ENCODE data around the gene ARHGDIB. TPM values are rescaled to one million over a fixed set of nuclear protein-coding genes. Genes with fewer than 3 reads are reported as not detected.

The ARHGDIB gene
- total RNA-seq, 4 donors from 2014 or later, result 36.7 to 69.5 (median 48.3) TPM

GRCh38 chr12:15001733-15002382, 40.5 kb upstream of the ARHGDIB start:
- H3K4me3 ChIP-seq, result no peak overlapping the region
- no peaks in the 10 kb centered on the region for H3K36me3 ChIP-seq
- peaks cover 0 to 27% (median 4%) of the 10 kb centered on the region in 4 donors for H3K4me1 ChIP-seq
- in situ Hi-C loops (cut with MboI; ENCODE audit: low pct_ligation_motif_present in 1 of 4, low pct_unique_long_range_greater_than_20kb in 1 of 4, low sequenced_read_pairs in 3 of 4) (loop anchor here in 2 of 4 donors (10.0 to 25.0 kb wide), 3 partner anchors 223 to 510 kb away; partner anchors contain the start of gene RERG (in 1 of the 2)), intact Hi-C loops (cut with DNase I; ENCODE audit: low total_unique reads) (loop anchor here (5.0 kb wide), 1 partner anchor 220 kb away; the partner anchor contains the start of gene RERG)
- H3K27ac ChIP-seq, result peak overlapping the region; percentile 44 to 82 (median 65)
- TF ChIP-seq EP300 (IDR thresholded peaks at IDR 0.05; ENCODE audit: low read depth) (no peak), POLR2A (IDR thresholded peaks at IDR 0.05) (no peak), CTCF (IDR thresholded peaks at IDR 0.05) (no peak), POLR2AphosphoS5 (IDR thresholded peaks at IDR 0.05) (no peak)
- peak; percentile 24 for DNase-seq
- H3K27me3 ChIP-seq, result peaks cover 8% of the 10 kb centered on the region
- H3K9me3 ChIP-seq, result no peaks in the 10 kb centered on the region
- WGBS, 2 donors (ENCODE audit: low coverage in 1 of 2), result 32 to 39% methylated on average over 3 to 6 of the region's 6 CpGs

DNA sequence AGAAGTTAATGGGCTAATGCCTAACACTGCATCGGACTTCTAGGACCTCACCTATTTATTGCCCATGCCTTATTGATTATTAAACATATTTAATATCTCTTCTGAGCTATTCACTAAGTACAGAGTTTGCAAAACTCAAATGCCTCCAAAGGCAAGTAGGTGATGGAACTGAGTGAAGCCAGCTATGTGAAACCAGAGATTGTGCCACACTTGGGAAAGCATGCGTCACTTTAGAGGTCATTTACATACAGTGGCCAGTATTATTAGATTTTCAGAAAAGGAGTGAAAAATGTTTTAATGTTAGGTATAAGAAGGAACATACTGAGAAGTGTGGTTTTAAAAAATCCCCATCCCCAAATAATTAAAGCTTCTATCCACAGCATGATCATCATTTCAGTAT, 39.2 kb upstream of the ARHGDIB start:
- peak overlapping the region in 3 of 4 donors; percentile 56 to 82 (median 67) for H3K27ac ChIP-seq
- peaks cover 8% of the 10 kb centered on the region for H3K27me3 ChIP-seq
- no peak for TF ChIP-seq POLR2A (IDR thresholded peaks at IDR 0.05)
- no peak for TF ChIP-seq EP300 (IDR thresholded peaks at IDR 0.05; ENCODE audit: low read depth)
- TF ChIP-seq CTCF (IDR thresholded peaks at IDR 0.05), result no peak
- no peak for TF ChIP-seq POLR2AphosphoS5 (IDR thresholded peaks at IDR 0.05)
- peaks cover 0 to 28% (median 4%) of the 10 kb centered on the region in 4 donors for H3K4me1 ChIP-seq
- intact Hi-C loops (cut with DNase I; ENCODE audit: low total_unique reads), result loop anchor here (5.0 kb wide), 1 partner anchor 222 kb away; the partner anchor contains the start of gene RERG
- H3K36me3 ChIP-seq, result no peaks in the 10 kb centered on the region
- H3K9me3 ChIP-seq, result no peaks in the 10 kb centered on the region
- in situ Hi-C loops (cut with MboI; ENCODE audit: low pct_ligation_motif_present in 1 of 4, low pct_unique_long_range_greater_than_20kb in 1 of 4, low sequenced_read_pairs in 3 of 4), result loop anchor here in 2 of 4 donors (10.0 to 25.0 kb wide), 3 partner anchors 224 to 512 kb away; partner anchors contain the start of gene RERG (in 1 of the 2)
- WGBS, 2 donors (ENCODE audit: low coverage in 1 of 2), result 90 to 100% methylated on average over 2 of the region's 2 CpGs
- H3K4me3 ChIP-seq, result no peak overlapping the region
- DNase-seq, result no peak

- TF ChIP-seq POLR2AphosphoS5 (IDR thresholded peaks at IDR 0.05) (no peak), CTCF (IDR thresholded peaks at IDR 0.05) (no peak), POLR2A (IDR thresholded peaks at IDR 0.05) (no peak), EP300 (IDR thresholded peaks at IDR 0.05; ENCODE audit: low read depth) (no peak)
- H3K27me3 ChIP-seq, result peaks cover 8% of the 10 kb centered on the region
- H3K9me3 ChIP-seq, result no peaks in the 10 kb centered on the region
- DNase-seq, result no peak
- intact Hi-C loops (cut with DNase I; ENCODE audit: low total_unique reads) (loop anchor here (5.0 kb wide), 2 partner anchors 153 to 222 kb away; partner anchors contain the start of gene RERG), in situ Hi-C loops (cut with MboI; ENCODE audit: low pct_ligation_motif_present in 1 of 4, low pct_unique_long_range_greater_than_20kb in 1 of 4, low sequenced_read_pairs in 3 of 4) (loop anchor here (5.0 to 25.0 kb wide), 6 partner anchors 153 to 512 kb away; partner anchors contain the start of genes ART4 (in 2 of the 4) and RERG (in 1 of the 4))
- H3K27ac ChIP-seq, result peak overlapping the region; percentile 56 to 82 (median 70)
- 61 to 75% methylated on average over 2 of the region's 2 CpGs for WGBS, 2 donors (ENCODE audit: low coverage in 1 of 2)
- H3K36me3 ChIP-seq, result no peaks in the 10 kb centered on the region
- no peak overlapping the region for H3K4me3 ChIP-seq
- H3K4me1 ChIP-seq, result peaks cover 0 to 35% (median 4%) of the 10 kb centered on the region in 4 donors
These were observed 38.4 kb upstream of the ARHGDIB start for GRCh38 chr12:14999695-15000365.

Measured in transverse colon (tissue), 4 donors.